Fibroblast of pulmonary artery (primary cell): ENCODE measurements around the gene STPG2.
A peak's percentile ranks its signal among the peaks of the same experiment; 100 is the strongest.

Experiments
- DNase-seq: peaks from one replicate; pipeline ENCODE4 v3.0.0-alpha.2; 2010; ENCODE audit warnings: low read depth
- H3K4me3 ChIP-seq: replicated peaks from 2 replicates; pipeline ENCODE4 v1.5.1; 2011; ENCODE audit warnings: low read depth, mild to moderate bottlenecking, control low read depth, low read length, moderate library complexity
- CTCF ChIP-seq: IDR thresholded peaks from 2 replicates; pipeline ENCODE4 v1.5.1; 2011; ENCODE audit warnings: mild to moderate bottlenecking, control low read depth, low read length, inconsistent platforms; ENCODE audit errors: missing control alignments

STPG2 gene

GRCh38 chr4:98143001-98143899 lies at the start of gene STPG2:
Gene STPG2 (minus strand): TSS chr4:98143476.
- DNase-seq: peak; percentile 90
- TF ChIP-seq CTCF: peak; percentile 42

GRCh38 chr4:98185279-98185678 lies 42.0 kb upstream of the STPG2 start:
- H3K4me3 ChIP-seq: no peak overlapping the region
- DNase-seq: no peak
- no peak for TF ChIP-seq CTCF

More at GRCh38 chr4:98143001-98143899, at the start of gene STPG2:
- peak within 1 kb of the TSS; percentile 77 for H3K4me3 ChIP-seq

- peak; percentile 35 for DNase-seq
- H3K4me3 ChIP-seq: no peak overlapping the region
- no peak for TF ChIP-seq CTCF
Measured at GRCh38 chr4:98181809-98182208, 38.5 kb upstream of the STPG2 start.

- no peak for TF ChIP-seq CTCF
- no peak overlapping the region for H3K4me3 ChIP-seq
- DNase-seq: no peak
Measured at GRCh38 chr4:98179951-98180350, 36.7 kb upstream of the STPG2 start.

GRCh38 chr4:98176531-98176930 lies 33.3 kb upstream of the STPG2 start:
- no peak for TF ChIP-seq CTCF
- H3K4me3 ChIP-seq: no peak overlapping the region
- no peak for DNase-seq

- no peak for DNase-seq
- H3K4me3 ChIP-seq: no peak overlapping the region
- no peak for TF ChIP-seq CTCF
Measured at GRCh38 chr4:98170035-98170434, 26.8 kb upstream of the STPG2 start.

- H3K4me3 ChIP-seq: no peak overlapping the region
- DNase-seq: no peak
- no peak for TF ChIP-seq CTCF
Measured at GRCh38 chr4:98166731-98167041, 23.4 kb upstream of the STPG2 start.
